Measurements from ENCODE around the gene LY6G6D. TPM values are rescaled to one million over a fixed set of nuclear protein-coding genes. Genes with fewer than 3 reads are reported as not detected.
A peak's percentile ranks its signal among the peaks of the same experiment; 100 is the strongest.

LY6G6D gene, protein sequence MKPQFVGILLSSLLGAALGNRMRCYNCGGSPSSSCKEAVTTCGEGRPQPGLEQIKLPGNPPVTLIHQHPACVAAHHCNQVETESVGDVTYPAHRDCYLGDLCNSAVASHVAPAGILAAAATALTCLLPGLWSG
- not detected for total RNA-seq

DNA sequence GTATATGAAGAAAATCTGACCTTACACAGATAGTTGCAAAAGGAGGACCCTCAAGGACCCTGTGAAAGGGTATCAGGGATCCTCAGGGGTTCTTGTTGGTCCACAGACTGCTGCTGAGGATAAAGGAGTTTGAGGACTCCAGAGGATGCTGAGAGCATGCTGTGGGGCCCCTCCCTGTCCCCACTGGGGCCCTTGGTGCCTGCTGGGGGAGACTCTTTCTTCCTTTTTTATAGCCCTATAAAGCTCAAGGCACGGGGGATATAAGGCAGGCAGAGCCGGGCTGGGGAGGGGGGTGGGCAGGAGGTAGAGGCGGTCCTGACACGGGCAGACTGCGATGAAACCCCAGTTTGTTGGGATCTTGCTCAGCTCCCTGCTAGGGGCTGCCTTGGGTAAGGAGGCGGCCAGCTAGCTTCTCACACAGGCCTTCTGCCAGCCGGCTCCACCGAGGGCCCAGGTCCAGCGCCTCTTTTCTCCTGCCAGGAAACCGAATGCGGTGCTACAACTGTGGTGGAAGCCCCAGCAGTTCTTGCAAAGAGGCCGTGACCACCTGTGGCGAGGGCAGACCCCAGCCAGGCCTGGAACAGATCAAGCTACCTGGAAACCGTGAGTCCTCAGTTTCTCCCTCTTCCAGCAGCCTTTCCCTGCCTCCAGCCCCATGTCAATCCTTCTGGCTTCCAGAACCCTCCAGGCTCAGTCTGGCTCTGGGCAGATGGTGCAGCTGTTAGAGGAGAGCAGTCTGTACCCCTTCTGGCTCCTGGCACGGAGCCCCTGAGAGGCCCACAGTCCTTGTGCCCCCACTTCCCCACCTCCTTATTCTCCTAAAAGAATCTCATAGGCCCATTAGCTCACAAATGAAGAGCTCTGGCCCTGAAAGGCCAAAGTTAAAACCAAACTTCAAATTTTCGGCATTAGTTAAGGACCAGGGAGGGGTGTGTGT lies at the start of gene LY6G6D:
TSS of gene LY6G6D (plus strand) at position 327 of the 937 bp plus-strand sequence. CDS start at position 335, 8 bp downstream.
- intact Hi-C loops (cut with DNase I; ENCODE audit: low total_unique reads): no loop called here
- TF ChIP-seq POLR2AphosphoS5 (IDR thresholded peaks at IDR 0.05) (no peak), EP300 (IDR thresholded peaks at IDR 0.05; ENCODE audit: low read depth) (no peak), POLR2A (IDR thresholded peaks at IDR 0.05) (no peak)
- TF ChIP-seq, protein P1, sequence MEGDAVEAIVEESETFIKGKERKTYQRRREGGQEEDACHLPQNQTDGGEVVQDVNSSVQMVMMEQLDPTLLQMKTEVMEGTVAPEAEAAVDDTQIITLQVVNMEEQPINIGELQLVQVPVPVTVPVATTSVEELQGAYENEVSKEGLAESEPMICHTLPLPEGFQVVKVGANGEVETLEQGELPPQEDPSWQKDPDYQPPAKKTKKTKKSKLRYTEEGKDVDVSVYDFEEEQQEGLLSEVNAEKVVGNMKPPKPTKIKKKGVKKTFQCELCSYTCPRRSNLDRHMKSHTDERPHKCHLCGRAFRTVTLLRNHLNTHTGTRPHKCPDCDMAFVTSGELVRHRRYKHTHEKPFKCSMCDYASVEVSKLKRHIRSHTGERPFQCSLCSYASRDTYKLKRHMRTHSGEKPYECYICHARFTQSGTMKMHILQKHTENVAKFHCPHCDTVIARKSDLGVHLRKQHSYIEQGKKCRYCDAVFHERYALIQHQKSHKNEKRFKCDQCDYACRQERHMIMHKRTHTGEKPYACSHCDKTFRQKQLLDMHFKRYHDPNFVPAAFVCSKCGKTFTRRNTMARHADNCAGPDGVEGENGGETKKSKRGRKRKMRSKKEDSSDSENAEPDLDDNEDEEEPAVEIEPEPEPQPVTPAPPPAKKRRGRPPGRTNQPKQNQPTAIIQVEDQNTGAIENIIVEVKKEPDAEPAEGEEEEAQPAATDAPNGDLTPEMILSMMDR (IDR thresholded peaks at IDR 0.05): no peak
- no peaks in the 10 kb centered on the region for H3K27me3 ChIP-seq
- peak within 1 kb of the TSS; percentile 15 to 64 (median 44) for H3K27ac ChIP-seq
- H3K36me3 ChIP-seq: no peaks in the 10 kb centered on the region
- DNase-seq: no peak
- no peaks in the 10 kb centered on the region for H3K9me3 ChIP-seq
- WGBS, 2 donors (ENCODE audit: low coverage in 1 of 2): 60% methylated on average over 9 of the region's 16 CpGs; no CpG with 5 or more reads in 1 of the 2 donors
- in situ Hi-C loops (cut with MboI; ENCODE audit: low pct_ligation_motif_present in 1 of 4, low pct_unique_long_range_greater_than_20kb in 1 of 4, low sequenced_read_pairs in 3 of 4): no loop called here
- H3K4me3 ChIP-seq: no peak within 1 kb of the TSS
- H3K4me1 ChIP-seq: peaks cover 0 to 45% (median 32%) of the 10 kb centered on the region in 4 donors

DNA sequence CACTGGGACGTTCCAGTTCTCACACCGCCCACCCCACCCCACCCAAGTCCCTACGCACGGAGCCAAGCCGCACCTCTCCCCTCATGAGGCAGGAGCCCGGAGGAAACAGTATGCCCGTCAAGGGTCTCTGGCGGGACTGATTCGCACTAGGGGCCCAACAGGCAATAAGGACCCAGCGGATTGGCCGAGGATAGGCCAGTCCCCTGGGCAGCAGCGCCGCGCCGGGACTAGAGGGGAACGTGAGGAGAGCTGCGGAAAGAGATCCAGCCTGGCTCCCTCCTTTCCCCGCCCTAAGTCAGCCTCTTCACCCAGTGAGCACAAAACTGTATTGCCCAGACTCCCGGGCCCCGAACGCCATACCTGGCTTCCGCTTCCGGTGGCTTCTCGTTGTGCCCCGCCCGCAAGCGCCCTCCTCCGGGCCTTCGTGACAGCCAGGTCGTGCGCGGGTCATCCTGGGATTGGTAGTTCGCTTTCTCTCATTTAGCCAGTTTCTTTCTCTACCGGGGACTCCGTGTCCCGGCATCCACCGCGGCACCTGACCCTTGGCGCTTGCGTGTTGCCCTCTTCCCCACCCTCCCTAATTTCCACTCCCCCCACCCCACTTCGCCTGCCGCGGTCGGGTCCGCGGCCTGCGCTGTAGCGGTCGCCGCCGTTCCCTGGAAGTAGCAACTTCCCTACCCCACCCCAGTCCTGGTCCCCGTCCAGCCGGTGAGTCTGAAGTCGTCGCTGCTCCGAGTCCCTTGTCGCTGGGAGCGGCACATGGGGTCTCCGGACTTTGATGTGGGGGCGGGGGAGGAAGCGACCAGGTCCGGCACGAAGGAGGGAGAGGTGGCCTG lies 49.4 kb upstream of the LY6G6D start, which contains the start of gene CSNK2B:
TSS of gene CSNK2B (plus strand) at position 580 of the 836 bp plus-strand sequence. CDS start 752 bp downstream, outside the sequence.
- in situ Hi-C loops (cut with MboI; ENCODE audit: low pct_ligation_motif_present in 1 of 4, low pct_unique_long_range_greater_than_20kb in 1 of 4, low sequenced_read_pairs in 3 of 4) (no loop called here), intact Hi-C loops (cut with DNase I; ENCODE audit: low total_unique reads) (no loop called here)
- Histone ChIP-seq H3K4me3 (peak within 1 kb of the TSS; percentile 76 to 96 (median 92)), H3K27me3 (no peaks in the 10 kb centered on the region), H3K36me3 (peaks cover 0 to 43% (median 20%) of the 10 kb centered on the region in 4 donors), H3K4me1 (peaks cover 23 to 55% (median 30%) of the 10 kb centered on the region in 4 donors), H3K9me3 (no peaks in the 10 kb centered on the region), H3K27ac (peak within 1 kb of the TSS; percentile 93 to 99 (median 98))
- TF ChIP-seq, protein P1 (IDR thresholded peaks at IDR 0.05): no peak
- no peak for TF ChIP-seq EP300 (IDR thresholded peaks at IDR 0.05; ENCODE audit: low read depth)
- TF ChIP-seq POLR2A (IDR thresholded peaks at IDR 0.05): peak; percentile 94
- peak; percentile 86 to 89 (median 87) for TF ChIP-seq POLR2AphosphoS5 (IDR thresholded peaks at IDR 0.05)
- WGBS, 2 donors (ENCODE audit: low coverage in 1 of 2): 1% methylated on average over 53 of the region's 63 CpGs; no CpG with 5 or more reads in 1 of the 2 donors
- peak; percentile 99 for DNase-seq

DNA sequence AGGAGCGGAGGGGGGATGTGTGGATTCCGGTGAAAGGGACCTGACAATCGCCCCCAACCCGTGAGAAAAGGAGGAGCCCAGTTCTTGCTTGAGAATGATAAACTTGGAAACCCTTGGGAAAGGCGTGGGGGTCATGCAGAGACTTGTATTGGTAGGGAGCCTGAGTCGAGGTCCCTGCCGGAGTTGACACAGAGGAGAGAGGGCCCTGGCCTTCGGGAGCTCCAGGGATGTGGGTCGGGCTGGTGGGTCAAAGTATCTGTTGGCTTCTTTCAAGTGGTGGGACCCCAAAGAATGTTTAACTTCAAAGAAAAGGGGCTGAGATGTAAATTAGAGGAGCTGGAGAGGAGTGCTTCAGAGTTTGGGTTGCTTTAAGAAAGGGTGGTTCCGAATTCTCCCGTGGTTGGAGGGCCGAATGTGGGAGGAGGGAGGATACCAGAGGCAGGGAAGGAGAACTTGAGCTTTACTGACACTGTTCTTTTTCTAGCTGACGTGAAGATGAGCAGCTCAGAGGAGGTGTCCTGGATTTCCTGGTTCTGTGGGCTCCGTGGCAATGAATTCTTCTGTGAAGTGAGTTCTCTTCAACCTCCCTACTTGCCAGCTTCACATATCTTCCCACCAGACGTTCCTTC lies 48.7 kb upstream of the LY6G6D start:
- no peak for TF ChIP-seq EP300 (IDR thresholded peaks at IDR 0.05; ENCODE audit: low read depth)
- no peak for TF ChIP-seq POLR2AphosphoS5 (IDR thresholded peaks at IDR 0.05)
- TF ChIP-seq, protein P1 (IDR thresholded peaks at IDR 0.05): no peak
- TF ChIP-seq POLR2A (IDR thresholded peaks at IDR 0.05): no peak
- 1 to 5% methylated on average over 4 to 15 of the region's 15 CpGs for WGBS, 2 donors (ENCODE audit: low coverage in 1 of 2)
- H3K9me3 ChIP-seq: no peaks in the 10 kb centered on the region
- intact Hi-C loops (cut with DNase I; ENCODE audit: low total_unique reads) (no loop called here), in situ Hi-C loops (cut with MboI; ENCODE audit: low pct_ligation_motif_present in 1 of 4, low pct_unique_long_range_greater_than_20kb in 1 of 4, low sequenced_read_pairs in 3 of 4) (no loop called here)
- peak overlapping the region; percentile 76 to 96 (median 92) for H3K4me3 ChIP-seq
- peaks cover 21 to 47% (median 26%) of the 10 kb centered on the region in 4 donors for H3K4me1 ChIP-seq
- peak overlapping the region; percentile 93 to 99 (median 98) for H3K27ac ChIP-seq
- peaks cover 0 to 50% (median 24%) of the 10 kb centered on the region in 4 donors for H3K36me3 ChIP-seq
- DNase-seq: no peak
- H3K27me3 ChIP-seq: no peaks in the 10 kb centered on the region

All from transverse colon (tissue), 4 donors.